GM19099 (cell line): ENCODE results near the gene HEXIM1.

Experiments
- POLR2A ChIP-seq: IDR thresholded peaks from 3 replicates; pipeline ENCODE4 v1.6.1; 2011; ENCODE audit warnings: low read depth; ENCODE audit not compliant: insufficient read length; ENCODE audit errors: extremely low read depth

HEXIM1 gene

DNA sequence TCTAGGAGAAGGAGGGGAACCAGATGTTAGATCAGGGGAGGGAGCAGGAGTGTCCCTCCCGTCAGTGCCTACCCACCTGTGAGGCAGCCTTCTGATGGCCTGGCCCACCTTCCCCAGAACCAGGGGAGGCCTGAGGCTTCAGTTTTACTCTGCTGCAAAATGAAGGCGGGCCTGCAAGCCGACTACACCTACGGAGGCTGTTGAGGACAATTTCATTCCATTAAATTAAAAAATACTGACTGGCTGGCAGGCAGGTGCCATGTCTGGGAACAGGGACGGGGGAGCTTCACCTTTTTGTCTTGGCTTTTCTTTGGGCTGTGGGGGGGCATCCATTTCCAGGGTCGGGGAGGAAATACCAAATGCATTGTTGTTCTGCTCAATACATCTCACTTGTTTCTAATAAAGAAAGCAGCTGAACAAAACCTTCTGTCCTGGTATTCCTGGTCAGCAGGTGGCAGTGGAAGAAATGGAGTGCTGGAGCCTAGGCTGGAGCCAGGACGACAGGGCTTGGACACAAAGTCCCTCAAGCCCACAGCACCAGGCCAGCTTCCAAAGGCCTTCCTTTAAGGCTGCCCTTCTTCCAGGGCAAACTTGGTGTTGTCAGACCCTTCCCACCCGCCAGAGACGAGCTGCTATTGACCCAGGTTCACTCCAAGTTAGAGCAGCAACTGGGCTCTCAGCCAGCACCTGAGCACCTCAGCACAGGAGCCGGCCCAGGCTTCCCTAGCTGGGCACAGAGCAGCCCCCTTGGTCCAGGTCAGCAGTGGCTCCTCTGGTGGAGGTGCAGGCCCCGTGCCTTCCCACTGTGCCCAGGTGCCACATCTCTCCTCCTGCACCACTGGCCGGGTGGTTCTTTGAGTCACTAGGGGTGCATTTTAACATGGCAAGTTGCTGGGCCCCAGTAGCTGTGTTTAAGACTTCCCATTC, 39.4 kb upstream of the HEXIM1 start:
- TF ChIP-seq POLR2A: no peak

DNA sequence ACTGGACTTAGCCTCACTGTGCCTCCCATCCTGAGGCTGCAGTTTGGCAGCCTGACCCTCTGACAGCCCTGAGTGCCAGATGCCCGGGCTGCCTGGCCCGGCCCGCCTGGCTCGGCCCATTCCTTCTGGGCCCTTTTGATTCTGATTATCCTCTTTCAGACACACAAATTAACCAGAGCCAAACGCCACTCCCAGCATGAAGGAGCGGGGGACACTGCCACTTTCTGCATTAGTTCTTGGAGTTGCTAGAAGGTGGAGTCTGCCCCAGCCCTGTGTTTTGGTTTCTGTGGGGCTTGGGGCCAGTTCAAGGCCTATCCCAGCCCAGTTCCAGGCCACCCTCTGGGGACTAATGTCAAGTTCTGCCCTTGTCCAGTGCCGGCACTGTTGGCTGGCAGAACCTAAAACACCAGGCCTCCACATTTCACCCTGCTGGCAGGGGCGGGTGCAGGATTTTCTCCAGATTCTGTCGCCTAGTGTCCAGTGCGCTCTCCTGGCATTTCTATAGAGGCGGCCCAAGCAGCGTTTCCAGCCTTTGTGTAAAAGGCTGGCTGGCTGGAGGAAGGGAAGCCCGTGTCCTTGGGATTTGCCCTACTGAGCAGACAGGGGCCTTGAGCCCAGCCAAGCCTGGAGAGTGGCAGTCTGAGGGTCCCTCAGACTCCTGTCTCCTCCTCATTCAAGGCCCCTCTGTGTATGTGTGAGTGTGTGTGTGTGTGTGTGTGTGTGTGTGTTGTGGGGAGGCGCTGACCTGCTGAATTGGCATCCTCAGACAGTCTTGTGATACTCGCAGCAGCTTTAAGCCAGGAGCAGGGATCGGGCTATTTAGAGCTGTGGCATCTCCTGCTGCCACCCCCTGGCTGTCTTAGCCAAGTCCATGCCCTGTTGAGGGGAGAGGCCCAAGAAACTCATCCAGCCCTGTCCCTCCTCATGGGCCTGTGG, 37.3 kb upstream of the HEXIM1 start:
- TF ChIP-seq POLR2A: no peak

DNA sequence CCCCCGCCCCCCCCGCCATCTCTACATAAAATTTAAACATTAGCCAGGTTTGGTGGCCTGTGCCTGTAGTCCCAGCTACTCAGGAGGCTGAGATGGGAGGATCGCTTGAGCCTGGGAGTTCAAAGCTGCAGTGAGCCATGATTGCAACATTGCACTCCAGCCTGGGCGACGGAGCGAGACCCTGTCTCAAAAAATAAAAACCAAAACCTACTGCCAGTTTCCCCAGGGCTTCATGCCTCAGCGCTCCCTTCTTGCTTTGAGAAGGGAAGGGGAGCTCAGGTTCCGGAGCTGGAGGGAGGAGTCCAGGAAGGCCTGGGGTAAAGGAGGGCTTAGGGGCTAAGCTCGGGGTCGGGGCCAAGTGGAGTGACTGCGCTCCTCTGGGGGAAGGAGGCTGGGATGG, 36.4 kb upstream of the HEXIM1 start:
- TF ChIP-seq POLR2A: no peak

DNA sequence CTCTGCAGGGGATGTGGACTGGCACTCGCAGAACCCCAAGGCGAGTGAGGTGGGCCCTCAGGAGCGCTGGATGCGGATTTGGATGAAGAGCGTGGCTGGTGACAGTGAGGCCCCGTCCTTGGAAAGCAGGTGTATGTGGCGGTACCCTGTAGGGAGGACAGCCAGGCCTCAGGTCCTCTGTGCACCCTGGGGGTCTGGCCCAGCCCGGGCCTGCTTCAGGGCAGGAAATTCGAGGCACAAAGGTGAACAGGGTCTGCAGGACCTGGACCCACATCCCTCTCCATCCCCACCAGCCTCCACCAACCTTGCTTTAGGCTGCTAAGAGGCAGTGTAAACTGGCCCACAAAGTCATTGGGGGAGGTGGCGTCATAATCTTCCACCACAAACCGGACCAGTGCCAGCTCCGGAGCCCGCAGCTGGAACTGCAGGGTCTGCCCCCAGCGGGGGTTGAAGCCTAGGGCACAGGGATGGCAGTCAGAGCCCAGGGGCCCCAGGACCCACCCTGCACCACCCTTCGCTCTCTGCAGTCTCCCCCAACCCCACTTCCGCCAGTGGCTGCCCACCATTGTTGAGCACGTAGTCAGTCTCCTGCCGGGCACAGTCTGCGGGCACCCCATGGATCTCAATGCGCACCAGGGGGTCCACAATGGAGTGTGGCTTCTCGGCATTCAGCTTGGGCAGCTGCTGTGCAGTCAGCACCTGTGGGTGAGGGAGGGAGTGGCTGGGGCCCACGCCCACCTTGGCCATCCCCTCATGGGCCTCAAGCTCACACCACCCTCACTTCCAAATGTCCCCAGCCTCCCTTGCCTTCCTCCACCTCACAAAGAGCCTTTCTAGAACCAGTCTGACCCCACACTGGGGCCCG, 35.5 kb upstream of the HEXIM1 start:
- no peak for TF ChIP-seq POLR2A

DNA sequence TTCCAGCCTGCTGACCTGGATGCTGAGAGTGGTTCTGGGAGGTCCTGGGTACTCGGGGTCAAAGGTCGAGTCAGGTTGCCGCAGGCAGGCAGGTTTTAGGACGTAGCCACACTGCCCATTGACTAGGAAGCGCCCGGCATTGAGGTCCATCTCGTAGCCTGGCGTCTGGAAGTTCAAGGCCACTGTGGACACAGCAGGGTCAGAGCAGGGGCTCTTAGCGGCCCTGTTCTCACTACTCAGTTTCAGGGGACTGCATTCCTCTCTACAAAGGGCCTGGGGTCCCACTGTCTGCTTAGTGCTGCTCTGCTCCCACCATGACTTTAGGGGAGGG, 34.9 kb upstream of the HEXIM1 start:
- no peak for TF ChIP-seq POLR2A

DNA sequence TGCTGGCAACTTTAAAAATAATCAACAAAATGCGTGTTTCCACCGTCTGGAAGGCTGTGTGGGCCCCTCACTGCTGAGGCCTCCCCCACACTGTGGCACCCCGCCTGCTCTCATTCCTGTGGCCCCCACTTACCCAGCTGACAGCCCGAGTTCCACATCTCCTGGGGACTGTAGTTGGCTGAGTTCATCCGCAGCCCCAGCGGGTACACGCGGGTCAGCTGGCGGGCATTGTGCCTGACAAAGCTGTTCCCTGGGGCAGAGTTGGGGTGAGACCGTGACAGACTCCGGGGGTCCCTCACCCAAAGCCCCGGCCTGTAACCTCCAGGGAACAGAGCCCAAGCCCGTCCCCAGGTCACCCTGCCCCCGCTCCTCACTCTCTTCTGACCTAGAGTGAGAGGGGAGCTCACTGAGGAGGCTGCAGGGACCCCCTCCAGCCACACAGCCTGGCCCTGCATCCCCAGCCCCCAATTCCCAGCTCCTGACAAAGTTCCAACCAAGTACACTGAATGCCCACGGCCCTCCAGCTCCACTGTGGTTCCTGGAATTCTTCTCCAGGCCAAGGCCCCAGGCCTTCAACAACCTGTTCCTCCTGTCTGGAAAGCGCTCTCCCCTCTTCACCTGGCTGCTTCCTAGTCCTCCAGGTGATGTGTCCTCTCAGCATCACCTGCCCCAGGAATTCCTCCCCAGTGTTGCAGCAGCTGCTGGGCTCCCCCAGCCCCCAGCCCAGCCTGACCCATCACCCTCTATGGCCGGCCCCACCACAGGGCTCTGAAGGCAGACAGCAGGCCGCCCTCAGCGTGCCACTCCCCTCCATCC, 34.0 kb upstream of the HEXIM1 start:
- TF ChIP-seq POLR2A: no peak

DNA sequence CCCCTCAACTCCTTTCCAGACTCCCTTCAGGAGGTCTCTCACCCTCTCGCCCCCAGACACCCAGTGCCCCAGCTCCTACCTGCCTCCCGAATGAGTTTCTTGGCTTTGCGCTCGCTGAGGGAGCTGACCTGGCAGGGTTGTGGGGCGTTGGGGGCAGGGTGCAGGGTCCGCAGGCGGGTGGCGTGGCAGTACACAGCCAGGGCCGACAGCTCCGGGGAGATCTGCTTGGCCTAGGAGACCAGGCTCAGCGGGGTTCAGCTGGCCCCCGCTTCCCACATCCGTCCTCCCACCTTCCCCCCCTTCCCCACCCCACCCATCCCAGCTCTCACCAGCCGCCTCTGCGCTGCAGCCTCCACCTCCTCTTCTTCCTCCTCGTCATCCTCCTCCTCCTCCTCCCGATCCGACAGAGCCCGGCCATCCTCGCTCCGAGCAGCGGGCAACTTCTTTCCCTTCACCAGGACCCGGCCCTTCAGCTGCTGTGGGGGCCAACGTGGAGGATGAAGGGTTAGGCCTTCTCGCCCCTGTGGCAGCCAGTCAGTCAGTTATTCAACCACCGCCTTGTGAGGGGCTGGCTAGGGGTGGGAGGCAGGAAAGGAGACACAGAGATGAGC, 33.2 kb upstream of the HEXIM1 start:
- no peak for TF ChIP-seq POLR2A

DNA sequence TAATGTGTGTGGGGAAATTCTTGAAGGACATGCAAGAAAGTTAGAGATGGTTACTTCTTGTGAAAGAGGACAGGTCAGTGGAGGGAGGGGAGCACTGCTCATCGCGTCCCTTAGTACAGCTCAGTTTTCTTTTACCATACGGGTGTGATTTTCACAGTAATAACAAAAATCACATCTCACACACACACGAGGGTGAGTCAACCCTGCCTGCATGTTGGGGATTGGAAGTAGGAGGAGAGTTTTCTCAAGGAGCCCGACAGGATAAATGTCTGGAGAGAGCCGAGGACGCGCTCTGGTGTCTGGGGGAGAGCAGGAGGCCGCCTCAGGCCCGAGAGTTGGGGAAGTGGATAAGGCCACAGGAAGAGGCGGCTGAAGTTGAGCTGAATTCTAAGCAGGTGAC, 32.4 kb upstream of the HEXIM1 start:
- TF ChIP-seq POLR2A: no peak

DNA sequence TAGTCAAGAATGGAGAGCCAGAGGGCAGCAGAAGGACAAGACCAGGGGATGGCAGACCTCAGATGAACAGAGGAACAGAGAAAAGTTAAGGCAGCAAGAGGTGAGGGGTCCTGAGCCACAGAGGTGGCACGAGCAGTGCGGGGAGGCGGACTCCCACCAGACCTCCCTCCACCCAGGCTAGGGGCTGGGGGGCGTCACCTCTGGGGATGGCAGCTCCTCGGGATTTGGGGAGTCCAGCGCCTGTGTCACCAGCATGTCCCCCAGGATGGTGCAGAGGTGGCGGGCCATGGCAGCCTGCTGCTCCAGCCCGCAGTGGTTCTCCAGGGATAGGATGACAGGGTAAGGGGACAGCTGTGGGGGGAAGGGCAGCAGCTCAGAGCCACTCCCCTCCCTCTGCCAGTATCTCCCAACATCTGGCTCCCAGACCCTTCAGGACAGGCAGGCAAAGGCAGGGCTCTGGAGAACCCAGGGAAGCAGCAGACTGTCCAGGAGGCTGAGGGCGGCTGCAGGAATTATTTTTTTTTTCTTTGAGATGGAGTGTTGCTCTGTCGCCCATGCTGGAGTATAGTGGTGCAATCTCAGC, 31.8 kb upstream of the HEXIM1 start:
- TF ChIP-seq POLR2A: no peak

DNA sequence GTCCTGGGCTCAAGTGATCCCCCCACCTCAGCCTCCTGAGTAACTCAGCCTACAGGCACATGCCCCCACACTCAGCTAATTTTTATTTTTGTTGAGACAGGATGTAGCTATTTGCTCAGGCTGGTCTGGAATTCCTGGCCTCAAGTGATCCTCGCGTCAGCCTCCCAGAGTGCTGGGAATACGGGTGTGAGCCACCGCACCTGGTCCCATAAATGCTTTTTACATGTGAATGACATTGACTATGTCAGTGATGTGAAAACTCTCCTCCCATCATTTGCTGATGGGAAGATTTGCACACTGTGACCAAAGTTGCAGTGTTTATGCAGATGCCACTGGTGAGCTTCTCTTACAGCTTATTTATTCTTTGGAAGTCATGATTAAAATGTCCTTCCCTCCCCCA, 30.9 kb upstream of the HEXIM1 start:
- no peak for TF ChIP-seq POLR2A

DNA sequence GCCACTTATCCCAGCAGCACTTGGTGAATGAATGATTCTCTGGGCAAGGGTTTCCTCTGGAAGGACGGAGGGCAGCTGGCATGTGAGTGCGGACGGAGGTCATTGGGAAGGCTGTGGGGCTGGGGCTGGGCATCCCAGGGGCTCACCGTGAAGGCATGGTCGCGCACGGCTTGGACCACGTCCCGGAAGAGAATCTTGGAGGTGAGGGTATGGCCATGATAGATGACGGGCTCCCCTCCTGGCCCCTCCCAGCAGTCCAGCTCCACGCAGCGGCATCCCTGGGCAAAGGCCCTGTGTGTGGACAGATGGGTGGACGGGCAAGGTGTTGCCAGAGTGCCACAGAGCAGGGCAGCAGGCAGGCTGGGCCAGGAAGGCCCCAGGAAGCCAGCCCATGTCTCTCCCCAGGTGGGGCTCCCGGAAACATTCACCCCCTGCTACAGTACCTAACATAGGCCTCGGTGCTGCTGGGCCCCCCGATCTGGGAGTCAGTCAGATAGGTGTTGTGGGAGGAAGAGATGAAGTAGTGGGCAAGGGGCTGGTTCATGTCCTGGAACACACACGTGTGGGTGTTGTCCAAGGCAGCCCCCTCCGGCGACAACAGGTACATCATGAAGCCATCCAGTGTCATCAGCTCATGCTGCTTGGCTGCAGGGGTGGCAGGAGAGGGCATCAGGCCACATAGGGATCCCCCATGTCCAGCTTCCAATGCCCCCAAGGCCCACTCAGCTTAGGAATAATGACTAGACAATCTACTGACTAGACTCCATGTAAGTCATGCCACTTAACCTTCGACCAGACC, 30.2 kb upstream of the HEXIM1 start:
- TF ChIP-seq POLR2A: no peak

DNA sequence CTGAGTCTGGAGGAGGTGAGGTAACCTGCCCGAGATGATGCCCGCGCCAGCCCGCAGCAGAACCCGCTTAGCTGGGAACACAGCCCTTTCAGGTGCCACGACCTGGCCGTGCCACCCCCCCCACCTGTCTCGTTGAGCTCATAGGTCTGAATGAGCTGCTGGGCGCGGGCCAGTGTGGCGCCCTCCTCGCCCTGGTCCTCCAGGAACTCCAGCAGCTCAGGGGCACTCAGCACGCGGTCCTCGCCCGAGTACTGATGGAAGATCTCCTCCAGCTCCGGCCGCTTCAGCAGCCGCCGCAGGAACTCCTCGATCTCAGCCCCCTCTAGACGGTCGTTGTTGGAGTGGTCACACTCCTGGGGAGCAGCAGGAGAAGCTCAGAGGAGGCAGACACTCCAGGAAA, 29.6 kb upstream of the HEXIM1 start:
- no peak for TF ChIP-seq POLR2A

DNA sequence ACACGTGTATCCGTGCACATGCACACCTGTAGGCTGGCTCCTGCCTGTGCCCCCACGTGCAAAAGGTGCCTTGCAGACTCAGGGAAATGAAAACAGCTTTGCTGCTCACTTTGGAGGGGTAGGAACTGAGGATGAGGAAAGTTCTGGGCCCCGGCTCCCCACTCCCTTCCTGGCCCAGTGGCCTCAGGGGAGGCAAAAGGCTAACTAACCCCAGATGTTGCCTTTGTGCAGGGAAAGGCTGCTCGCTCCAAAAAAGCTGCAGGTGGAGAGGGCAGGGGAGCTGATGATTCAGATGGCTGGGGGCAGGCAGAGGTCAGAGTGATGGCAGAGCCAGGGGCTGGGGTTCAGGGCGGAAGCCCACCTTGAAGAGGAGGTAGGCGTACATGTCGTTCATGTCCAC, 28.3 kb upstream of the HEXIM1 start:
- no peak for TF ChIP-seq POLR2A
